HepG2 (cell line): Measurements from ENCODE around the gene RUNDC1. TPM values are rescaled to one million over a fixed set of nuclear protein-coding genes. Genes with fewer than 3 reads are reported as not detected.

Source experiments
- AGO2 ChIP-seq: fragments of 200-400 bp; formaldehyde crosslinking; optimal IDR thresholded peaks from 2 replicates; pipeline ENCODE3; 2017; ENCODE audit warnings: mild to moderate bottlenecking, low read depth, low read length, moderate library complexity
- GATAD2A ChIP-seq: IDR thresholded peaks from 2 replicates; pipeline ENCODE4 v1.6.1; 2016
- IRX3 ChIP-seq: sonication (generic); formaldehyde crosslinking; IDR thresholded peaks from 2 replicates; pipeline ENCODE4 v1.8.1; 2023; ENCODE audit warnings: mild to moderate bottlenecking, low read depth, missing genetic modification reagents, borderline replicate concordance
- MAZ ChIP-seq, 2 experiments: sonication (generic) in 1 of 2; formaldehyde crosslinking in 1 of 2; IDR thresholded peaks; 2 replicates each; pipeline versions ENCODE4 v1.5.0 to v1.6.1; 2012 to 2020; ENCODE audit warnings: low read depth in 2 of 2, mild to moderate bottlenecking in 2 of 2, borderline replicate concordance in 1 of 2, improper control_type of control experiment in 1 of 2, low read length in 1 of 2, missing genetic modification reagents in 1 of 2, moderate library complexity in 1 of 2
- NFE2L2 ChIP-seq: fragments of 150-350 bp; IDR thresholded peaks from 2 replicates; pipeline ENCODE4 v1.6.1; 2014; ENCODE audit warnings: low read length
- ZFP36L2 ChIP-seq: sonication (generic); formaldehyde crosslinking; IDR thresholded peaks from 2 replicates; pipeline ENCODE4 v1.4.0; 2020; ENCODE audit warnings: missing genetic modification reagents
- ZNF430 ChIP-seq: sonication (generic); formaldehyde crosslinking; IDR thresholded peaks from 2 replicates; pipeline ENCODE4 v1.9.0; 2021; ENCODE audit warnings: mild to moderate bottlenecking, missing genetic modification reagents
- ZNF556 ChIP-seq: sonication (generic); formaldehyde crosslinking; IDR thresholded peaks from 2 replicates; pipeline ENCODE4 v1.4.0; 2020; ENCODE audit warnings: mild to moderate bottlenecking, missing genetic modification reagents, borderline replicate concordance
- ZNF687 ChIP-seq: sonication (generic); formaldehyde crosslinking; IDR thresholded peaks from 2 replicates; pipeline ENCODE4 v1.5.1; 2020; ENCODE audit warnings: mild to moderate bottlenecking, missing genetic modification reagents, moderate library complexity
- ZNF746 ChIP-seq: sonication (generic); formaldehyde crosslinking; IDR thresholded peaks from 2 replicates; pipeline ENCODE4 v1.8.0; 2022; ENCODE audit warnings: mild to moderate bottlenecking, missing genetic modification reagents
- polyA plus RNA-seq, 8 experiments: library from polyadenylated mRNA; depleted of rRNA in 3 of 8; stranded (reverse) in 7 of 8; unstranded in 1 of 8; fragments of >200 nt; fragmentation: Illumina TruSeq in 4 of 8; extraction: Trizol in 4 of 8; gene quantifications; 2 replicates each; pipeline versions ENCODE4 v1.2.1 to v1.2.3, GENCODE V29; 2011 to 2016; ENCODE audit warnings: low read depth in 4 of 8, missing spikeins in 1 of 8, mixed read lengths in 1 of 8; ENCODE audit not compliant: insufficient read depth in 1 of 8
- total RNA-seq, 5 experiments: library from RNA; depleted of rRNA; stranded (reverse); fragments of >200 nt; fragmentation: Illumina TruSeq; extraction: Trizol; gene quantifications; 2 replicates each; pipeline ENCODE4 v1.2.3, GENCODE V29; 2016; ENCODE audit warnings: low read depth in 1 of 5
- TF ChIP-seq, protein P1 (sequence below), 2 experiments: sonication (generic) in 1 of 2; formaldehyde crosslinking in 1 of 2; IDR thresholded peaks; 2 replicates each; pipeline versions ENCODE4 v1.6.1 to v1.9.0; 2014 to 2022; ENCODE audit warnings: antibody characterized with exemption in 1 of 2, borderline replicate concordance in 1 of 2, inconsistent platforms in 1 of 2, low read depth in 1 of 2, missing genetic modification reagents in 1 of 2

Gene RUNDC1
- total and polyA plus RNA-seq, 2 of the 13 experiments (the other 11 are each of a cell fraction or from before 2014, with no cell fraction given), result 10.3 to 11.4 TPM

GRCh38 chr17:43006639-43007551, 26.5 kb downstream of the RUNDC1 start, which contains the start of gene IFI35 (continued):
- TF ChIP-seq ZNF556 (CRISPR knock-in tag), result 0 out of 2 replicates have a peak, but pooled peaks have one; percentile 57
- no peak for TF ChIP-seq ZNF746
- no peak for TF ChIP-seq MAZ (IDR thresholded peaks at IDR 0.05; ENCODE audit: borderline replicate concordance, low read depth, low read length)
- peak; percentile 66 for TF ChIP-seq MAZ (CRISPR knock-in tag; IDR thresholded peaks at IDR 0.05; ENCODE audit: low read depth)
- TF ChIP-seq NFE2L2, result no peak
- no peak for TF ChIP-seq ZFP36L2 (CRISPR knock-in tag)
- no peak for TF ChIP-seq IRX3 (CRISPR knock-in tag)
- peak; percentile 86 for TF ChIP-seq GATAD2A (CRISPR knock-in tag)
- TF ChIP-seq ZNF687 (CRISPR knock-in tag), result peak; percentile 82
- TF ChIP-seq AGO2, result no peak
- TF ChIP-seq, protein P1, sequence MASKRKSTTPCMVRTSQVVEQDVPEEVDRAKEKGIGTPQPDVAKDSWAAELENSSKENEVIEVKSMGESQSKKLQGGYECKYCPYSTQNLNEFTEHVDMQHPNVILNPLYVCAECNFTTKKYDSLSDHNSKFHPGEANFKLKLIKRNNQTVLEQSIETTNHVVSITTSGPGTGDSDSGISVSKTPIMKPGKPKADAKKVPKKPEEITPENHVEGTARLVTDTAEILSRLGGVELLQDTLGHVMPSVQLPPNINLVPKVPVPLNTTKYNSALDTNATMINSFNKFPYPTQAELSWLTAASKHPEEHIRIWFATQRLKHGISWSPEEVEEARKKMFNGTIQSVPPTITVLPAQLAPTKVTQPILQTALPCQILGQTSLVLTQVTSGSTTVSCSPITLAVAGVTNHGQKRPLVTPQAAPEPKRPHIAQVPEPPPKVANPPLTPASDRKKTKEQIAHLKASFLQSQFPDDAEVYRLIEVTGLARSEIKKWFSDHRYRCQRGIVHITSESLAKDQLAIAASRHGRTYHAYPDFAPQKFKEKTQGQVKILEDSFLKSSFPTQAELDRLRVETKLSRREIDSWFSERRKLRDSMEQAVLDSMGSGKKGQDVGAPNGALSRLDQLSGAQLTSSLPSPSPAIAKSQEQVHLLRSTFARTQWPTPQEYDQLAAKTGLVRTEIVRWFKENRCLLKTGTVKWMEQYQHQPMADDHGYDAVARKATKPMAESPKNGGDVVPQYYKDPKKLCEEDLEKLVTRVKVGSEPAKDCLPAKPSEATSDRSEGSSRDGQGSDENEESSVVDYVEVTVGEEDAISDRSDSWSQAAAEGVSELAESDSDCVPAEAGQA (IDR thresholded peaks at IDR 0.05; ENCODE audit: low read depth), result no peak
- TF ChIP-seq, protein P1 (CRISPR knock-in tag; IDR thresholded peaks at IDR 0.05; ENCODE audit: borderline replicate concordance), result no peak
- no peak for TF ChIP-seq ZNF430 (CRISPR knock-in tag)
